Erythroblast (primary cell): Measurements from ENCODE around the gene CLDN14.

Experiments used
- GATA1 ChIP-seq: IDR thresholded peaks from 2 replicates; pipeline ENCODE4 v1.6.1; 2011; ENCODE audit warnings: low read depth, mild to moderate bottlenecking, control low read depth, low read length, moderate library complexity
- POLR2A ChIP-seq: IDR thresholded peaks from 2 replicates; pipeline ENCODE4 v1.6.1; 2011; ENCODE audit warnings: mild to moderate bottlenecking, low read length

DNA sequence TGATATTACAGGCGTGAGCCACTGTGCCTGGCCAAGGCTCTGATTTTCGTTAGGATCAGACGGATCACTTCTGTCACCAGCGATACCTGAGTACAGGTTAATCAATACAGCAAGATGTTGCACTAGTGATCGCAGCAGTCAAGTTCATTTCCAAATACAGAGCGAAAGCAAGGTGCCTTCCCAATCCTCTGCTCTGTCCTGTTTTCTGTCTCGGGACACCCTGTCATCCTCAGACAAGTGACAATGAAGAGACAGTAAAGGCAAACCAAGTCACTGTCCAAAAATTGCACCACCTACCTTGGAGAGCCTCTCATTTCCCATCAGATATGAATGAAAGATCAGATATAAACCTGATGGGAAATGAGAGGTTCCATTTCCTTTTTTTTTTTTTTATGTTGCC lies 5.6 kb upstream of the CLDN14 start:
- no peak for TF ChIP-seq POLR2A
- no peak for TF ChIP-seq GATA1
